Stimulated activated CD8-positive, alpha-beta memory T cell treated with anti-CD3 and anti-CD28 coated beads, Interleukin-15, amount 100 ng/mL, for 1 hour (primary cell): ENCODE data around the gene ACP3.
"Not testable (repeated sequence)": the region's sequence is repeated elsewhere in the genome, so short reads cannot be mapped to it uniquely, and the experiment has no call there.

Source experiments
- DNase-seq: peaks from one replicate; pipeline ENCODE4 v3.0.0-alpha.2; 2020; ENCODE audit warnings: low read depth

The ACP3 gene, protein sequence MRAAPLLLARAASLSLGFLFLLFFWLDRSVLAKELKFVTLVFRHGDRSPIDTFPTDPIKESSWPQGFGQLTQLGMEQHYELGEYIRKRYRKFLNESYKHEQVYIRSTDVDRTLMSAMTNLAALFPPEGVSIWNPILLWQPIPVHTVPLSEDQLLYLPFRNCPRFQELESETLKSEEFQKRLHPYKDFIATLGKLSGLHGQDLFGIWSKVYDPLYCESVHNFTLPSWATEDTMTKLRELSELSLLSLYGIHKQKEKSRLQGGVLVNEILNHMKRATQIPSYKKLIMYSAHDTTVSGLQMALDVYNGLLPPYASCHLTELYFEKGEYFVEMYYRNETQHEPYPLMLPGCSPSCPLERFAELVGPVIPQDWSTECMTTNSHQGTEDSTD

DNA sequence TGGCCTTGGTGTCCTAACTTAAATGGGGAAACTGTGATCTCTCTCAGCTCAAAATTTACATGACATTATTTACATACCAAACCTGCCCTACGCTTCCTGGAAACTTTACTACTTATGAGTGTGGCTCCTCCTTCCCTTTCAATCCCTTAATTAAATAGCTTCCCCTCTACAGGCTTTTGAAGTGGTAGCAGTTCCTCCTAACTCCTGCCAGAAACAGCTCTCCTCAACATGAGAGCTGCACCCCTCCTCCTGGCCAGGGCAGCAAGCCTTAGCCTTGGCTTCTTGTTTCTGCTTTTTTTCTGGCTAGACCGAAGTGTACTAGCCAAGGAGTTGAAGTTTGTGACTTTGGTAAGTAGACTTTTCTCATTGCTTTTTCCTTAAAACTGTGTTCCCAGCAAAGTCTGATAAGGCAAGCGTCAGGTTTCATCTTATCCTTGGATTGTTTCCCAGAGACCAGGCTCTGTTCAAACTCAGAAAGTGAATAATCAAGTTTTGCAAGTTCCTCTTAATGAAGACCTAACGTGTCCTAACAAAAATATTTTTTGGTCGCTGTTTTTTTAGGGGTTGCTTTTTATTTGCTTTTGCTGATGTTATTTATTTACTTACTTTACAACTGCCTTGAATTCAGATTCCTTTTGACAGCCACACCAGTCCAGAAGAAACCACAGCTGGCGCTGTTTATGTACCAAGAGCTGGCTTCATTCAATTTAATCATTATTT, at the start of gene ACP3:
TSS of gene ACP3 (plus strand) at position 179 of the 720 bp plus-strand sequence. CDS start at position 229, 50 bp downstream.
- DNase-seq, result no peak

DNA sequence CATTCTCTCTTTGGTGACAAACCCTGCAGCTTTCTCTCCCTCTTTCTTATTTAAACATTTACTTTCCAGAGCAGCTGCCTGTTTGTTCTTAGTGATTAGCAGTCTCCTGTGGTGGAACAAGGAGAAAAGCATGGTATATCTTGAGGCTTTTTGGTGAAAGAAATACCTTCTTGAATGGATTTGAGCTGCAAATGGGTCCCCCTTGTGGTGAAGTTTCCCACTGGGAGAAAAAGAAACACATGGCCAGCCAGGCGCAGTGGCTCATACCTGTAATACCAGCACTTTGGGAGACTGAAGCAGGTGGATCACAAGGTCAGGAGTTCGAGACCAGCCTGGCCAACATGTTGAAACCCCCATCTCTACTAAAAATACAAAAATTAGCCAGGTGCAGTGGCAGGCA, 48.3 kb upstream of the ACP3 start:
- no peak for DNase-seq

DNA sequence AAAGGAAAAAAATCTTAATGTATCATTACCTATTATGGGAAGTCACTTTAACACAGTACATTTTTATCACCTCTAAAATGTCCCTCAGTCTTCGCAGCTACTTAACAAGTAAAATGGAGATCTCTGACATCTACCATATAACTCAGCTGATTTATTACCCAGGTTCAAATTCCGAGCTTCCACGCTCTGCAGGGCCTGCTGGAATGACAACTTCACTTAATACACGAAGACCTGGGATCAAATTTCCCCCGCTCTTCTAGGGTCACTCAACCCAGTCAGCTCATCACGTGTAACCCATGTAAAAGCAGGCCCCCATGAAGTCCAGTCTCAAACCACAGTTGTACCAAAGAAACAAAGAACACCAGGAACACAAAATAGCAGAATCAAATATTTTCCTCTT, 44.2 kb upstream of the ACP3 start:
- no peak for DNase-seq

DNA sequence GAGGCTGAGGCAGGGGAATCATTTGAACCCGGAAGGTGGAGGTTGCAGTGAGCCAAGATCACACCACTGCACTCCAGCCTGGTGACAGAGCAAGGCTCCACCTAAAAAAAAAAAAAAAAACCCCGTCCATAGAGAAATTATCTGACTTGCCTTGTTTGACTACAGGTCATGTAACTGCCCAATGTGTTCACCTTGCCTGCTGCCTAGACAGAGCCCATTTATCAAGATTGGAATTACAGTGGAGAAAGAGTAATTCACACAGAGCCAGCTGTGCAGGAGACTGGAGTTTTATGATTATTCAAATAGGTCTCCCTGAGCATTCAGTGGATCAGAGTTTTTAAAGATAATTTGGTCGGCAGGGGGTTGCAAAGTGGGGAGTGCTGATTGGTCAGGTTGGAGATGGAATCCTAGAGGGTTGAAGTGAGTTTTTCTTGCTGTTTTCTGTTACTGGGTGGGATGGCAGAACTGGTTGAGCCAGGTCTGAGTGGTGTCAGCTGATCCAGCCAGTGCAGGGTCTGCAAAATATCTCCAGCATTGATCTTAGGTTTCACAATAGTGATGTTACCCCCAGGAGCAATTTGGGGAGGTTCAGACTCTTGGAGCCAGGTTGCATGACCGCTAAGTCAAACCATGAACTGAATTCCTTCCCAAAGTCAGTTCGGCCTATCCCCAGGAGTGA, 40.8 kb upstream of the ACP3 start:
- DNase-seq, result no peak

DNA sequence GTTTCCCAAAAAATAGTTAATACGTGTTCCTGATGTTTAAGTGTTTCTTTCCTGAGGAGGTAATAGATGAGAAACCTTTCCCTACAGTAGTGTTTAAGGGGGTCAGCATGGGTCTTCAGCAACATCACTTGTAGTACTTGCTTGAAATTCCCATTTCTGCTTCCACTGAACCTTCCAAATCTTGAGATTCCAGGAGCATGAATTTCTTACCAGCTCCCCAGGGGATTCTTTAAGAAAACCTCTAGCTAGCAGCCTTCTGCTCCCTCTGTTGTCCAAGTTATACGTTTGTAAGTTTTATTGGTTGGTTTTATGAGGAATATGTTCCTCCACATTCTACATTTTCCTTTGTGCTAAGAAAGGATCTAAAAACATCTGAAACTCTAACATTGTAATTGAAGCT, 38.2 kb upstream of the ACP3 start:
- no peak for DNase-seq

DNA sequence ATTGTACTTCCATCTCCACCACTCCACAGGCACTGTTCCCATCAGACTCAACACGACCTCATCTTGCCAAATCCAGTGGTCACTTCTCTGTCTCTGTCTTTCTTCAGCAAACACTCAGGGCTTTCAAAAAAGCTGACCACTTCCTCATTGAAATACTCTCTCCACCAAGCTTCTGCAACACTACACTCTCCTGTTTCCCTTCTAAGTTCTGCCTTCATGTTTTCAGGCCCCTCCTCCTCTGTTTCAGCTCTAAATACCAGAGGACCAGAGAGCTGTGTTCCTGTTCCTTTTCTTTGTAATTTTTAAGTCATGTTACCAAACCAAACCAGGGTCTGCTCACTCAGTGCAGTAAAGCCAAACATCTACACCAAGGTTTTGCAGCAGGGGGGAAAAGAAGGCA, 33.8 kb upstream of the ACP3 start:
- DNase-seq, result no peak

DNA sequence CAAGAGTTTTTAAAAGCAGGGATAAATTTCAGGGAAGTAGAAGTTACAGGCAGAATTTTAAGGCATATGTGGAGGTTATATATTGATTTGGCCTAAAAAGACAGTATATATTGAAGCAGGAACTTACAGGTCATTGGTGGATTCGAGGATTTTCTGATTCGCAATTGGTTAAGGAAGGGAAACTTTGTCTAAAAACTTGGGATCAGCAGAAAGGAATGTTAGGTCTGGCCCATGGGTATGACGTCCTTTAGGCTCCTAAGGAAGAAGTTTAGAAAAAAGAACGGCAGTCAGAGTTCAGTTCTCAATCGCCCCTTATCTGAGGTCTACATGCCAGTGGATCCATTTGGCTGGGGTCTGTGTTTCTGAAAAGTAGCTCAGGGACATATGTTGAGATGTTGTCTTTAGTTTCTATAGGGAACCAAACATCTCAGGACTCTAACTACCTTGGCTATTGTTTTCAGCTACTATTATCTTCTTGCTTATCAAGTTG, 33.2 kb upstream of the ACP3 start:
- DNase-seq, result no peak

DNA sequence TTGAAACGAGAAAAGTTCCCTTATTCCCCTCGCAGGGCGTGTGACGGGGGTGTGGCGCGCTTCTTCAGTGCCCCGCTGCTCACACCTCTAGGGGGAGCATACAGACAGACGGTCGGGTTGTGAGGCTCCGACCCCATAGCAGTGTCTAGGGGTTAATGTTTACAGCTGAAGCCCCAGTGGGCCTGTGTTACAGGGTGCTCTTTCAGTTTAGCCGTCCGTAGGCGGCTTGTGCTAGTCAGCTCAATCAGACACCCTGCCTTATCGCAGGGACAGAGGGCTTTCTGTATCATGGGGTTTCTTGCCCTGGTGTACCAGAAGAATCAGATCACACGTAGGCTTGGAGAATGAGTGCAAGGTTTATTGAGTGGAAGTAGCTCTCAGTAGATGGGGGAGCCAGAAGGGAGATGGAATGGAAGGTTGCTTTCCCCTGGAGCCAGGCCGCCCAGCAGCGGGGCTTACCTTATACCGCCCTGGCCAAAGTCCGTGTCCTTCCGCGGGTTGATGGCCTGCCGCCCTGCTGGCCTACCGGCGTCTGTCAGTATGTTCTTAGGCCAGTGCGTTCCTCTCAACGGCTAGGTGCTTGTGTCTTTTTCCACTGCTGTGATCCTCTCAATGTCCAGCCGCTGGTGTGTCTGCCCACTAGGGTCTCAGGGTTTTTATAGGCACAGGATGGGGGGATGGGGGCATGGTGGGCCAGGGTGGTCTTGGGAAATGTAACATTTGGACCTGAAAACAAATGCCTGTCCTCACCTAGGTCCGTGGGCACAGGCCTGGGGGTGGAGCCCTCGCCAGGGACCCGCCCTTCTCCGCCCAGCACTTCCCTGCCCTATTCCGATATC, 32.2 kb upstream of the ACP3 start:
- DNase-seq, result no peak

DNA sequence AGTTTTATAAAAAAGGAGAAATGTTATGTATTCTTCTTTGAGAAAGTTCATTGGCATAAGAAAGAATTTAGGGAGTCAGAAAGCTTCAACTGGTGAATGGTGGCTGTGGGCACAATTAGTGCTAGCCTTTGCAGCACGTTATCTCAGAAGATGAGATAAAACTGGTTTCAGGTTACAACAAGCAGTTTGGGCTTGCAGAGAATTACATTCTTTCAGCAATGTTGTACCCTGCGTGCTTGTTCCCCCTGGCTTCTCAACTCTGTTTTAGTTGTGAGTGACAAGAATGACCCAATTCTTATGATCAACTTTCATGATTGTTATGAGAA, 31.6 kb upstream of the ACP3 start:
- DNase-seq, result no peak

DNA sequence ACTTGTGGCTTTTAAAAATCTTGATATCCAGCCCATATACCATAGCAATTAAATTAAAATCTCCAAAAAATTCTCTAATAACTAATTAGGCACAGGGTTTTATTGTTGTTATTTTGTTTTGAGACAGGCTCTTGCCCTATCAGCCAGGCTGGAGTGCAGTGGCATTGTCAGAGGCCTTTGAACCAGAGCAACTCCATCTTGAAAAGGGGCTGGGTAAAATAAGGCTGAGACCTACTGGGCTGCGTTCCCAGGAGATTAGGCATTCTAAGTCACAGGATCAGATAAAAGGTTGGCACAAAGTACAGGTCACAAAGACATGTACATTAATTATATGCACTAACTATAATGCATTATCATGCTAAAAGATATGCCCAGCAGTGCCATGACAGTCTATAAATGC, 31.2 kb upstream of the ACP3 start:
- no peak for DNase-seq

DNA sequence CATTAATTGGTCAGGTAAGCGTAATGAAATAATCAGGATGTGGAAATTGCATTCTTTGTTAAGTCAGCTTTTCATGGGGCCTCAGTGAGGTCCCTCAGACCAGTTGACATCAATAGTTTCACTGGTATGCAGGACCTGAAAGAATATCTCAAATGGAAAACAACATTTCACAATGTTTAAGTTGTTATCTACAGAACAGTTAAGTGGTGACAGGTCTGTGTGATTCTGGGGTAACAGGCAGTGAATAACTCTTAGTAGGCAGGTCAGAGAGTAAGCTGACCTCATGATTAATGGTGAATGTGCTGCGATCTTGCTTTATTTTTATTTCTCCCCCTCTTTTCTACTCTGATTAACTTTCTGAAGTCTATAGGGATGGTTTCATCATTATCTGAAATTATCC, 28.9 kb upstream of the ACP3 start:
- DNase-seq, result no peak

DNA sequence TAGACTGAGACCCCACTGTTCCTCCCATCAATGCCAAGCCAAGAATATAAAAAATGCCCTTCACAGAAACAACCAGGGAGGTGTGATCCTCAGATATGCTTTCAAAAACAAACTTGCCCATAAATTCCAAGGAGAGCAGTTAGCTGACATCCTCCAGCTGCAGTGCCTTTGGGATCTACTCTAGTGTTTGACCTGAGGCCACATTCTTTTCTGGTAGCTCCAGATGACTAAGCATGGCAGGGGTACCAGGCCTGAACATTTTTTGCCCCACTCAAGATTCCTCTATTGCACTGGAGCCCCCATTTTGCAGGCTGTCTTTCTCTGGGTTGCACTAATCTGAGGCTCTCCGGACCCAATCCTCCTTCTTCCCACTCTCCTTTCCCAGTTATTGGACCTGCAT, 27.9 kb upstream of the ACP3 start:
- no peak for DNase-seq

DNA sequence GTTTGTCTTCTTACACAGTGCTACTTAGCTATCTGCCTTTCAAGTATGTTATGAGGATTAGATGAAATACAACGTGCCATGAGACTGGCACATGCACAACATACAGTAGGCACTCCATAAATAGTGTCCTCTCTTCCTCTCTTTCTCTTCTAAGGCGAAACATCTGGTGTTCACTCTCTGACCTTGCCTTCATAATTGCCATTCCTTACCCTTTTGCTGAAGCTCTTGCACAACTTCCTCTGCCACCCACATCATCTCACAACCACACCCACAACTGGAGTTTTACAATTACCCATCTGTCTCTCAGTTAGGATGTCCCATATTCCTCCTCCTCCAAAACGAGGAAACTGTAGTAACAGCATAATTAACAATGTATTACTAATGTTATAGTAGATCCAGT, 26.4 kb upstream of the ACP3 start:
- no peak for DNase-seq

DNA sequence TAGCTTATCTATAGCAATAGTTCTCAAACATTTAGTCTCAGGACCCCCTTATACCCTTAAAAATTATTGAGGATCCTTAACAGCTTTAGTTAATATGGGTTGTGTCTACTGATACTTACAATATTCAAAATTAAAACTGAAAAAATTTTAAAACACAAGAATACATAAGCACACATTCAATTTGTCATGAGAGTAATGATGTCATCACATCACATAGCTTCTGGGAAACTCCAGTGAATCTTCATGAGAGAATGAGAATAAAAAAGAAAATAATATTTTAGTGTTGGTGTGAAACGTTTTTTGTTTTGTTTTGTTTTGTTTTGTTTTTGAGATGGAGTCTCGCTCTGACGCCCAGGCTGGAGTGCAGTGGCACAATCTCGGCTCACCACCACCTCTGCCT, 25.2 kb upstream of the ACP3 start:
- DNase-seq, result no peak

DNA sequence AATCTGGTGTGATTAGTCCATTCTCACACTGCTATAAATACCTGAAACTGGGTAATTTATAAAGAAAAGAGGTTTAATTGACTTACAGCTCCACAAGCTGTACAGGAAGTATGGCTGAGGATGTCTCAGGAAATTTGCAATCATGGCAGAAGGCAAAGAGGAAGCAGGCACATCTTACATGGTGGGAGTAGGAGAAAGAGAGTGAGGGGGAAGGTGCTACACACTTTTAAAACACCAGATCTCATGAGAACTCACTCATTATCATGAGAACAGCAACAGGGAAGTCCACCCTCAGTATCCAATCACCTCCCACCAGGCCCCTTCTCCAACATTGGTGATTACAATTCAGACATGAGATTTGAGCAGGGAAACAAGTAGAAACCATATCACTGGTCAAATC, 24.0 kb upstream of the ACP3 start:
- DNase-seq, result no peak

DNA sequence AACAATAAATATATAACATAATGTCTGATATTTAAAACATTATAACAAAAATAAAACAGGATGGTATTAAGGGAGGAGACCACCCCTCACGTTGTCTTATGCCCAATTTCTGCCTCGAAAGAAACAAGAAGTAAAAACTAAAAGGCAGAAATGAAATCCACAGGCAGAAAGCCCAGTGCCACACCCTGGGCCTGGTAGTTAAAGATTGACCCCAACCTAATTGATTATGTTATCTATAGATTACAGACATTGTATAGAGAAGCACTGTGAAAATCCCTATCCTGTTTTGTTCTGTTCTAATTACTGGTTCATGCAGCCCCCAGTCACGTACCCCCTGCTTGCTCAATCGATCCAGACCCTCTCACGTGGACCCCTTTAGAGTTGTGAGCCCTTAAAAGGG, 22.3 kb upstream of the ACP3 start:
- no peak for DNase-seq

DNA sequence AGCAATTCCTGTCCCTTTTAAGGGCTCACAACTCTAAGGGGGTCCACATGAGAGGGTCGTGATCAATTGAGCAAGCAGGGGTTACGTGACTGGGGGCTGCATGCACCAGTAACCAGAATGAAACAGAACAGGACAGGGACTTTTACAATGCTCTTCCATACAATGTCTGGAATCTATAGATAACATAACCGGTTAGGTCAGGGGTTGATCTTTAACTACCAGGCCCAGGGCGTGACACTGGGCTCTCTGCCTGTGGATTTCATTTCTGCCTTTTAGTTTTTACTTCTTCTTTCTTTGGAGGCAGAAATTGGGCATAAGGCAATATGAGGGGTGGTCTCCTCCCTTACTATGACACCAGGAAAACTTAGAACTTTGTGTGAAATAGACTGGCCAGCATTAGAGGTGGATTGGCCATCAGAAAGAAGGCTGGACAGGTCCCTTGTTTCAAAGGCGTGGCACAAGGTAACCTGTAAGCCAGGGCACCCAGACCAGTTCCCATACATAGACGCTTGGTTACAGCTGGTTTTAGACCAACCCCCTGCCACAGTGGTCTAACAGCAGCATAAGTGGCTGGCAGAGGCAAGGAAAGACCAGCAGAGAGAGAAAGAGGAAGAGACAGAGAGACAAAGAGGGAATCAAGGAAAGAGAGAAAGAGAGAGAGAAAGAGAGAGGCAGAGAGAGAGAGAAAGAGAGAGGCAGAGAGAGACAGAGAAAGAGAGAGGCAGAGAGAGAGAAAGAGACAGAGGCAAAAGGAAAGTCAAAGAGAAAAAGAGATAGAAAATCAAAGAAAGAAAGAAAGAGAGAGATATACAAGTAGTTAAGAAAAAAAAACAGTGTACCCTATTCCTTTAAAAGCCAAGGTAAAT, 13.6 kb upstream of the ACP3 start:
- DNase-seq, result not testable (repeated sequence)

DNA sequence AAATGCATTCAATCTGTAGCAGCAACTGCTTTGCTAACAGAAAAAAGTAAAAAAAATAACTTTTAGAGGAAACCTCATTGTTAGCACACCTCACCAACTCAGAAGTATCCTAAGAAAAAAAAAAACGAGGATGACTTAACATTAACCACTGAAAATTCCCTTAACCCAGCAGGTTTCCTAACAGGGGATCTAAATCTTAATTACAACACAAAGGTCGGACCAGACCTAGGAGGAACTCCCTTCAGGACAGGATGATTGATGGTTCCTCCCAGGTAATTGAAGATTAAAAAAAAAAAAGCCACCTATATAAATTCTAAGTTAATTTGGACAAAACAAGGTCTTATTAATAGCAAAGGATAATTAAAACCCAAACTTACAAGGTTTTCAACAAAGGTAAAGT, 12.9 kb upstream of the ACP3 start:
- DNase-seq, result not testable (repeated sequence)

DNA sequence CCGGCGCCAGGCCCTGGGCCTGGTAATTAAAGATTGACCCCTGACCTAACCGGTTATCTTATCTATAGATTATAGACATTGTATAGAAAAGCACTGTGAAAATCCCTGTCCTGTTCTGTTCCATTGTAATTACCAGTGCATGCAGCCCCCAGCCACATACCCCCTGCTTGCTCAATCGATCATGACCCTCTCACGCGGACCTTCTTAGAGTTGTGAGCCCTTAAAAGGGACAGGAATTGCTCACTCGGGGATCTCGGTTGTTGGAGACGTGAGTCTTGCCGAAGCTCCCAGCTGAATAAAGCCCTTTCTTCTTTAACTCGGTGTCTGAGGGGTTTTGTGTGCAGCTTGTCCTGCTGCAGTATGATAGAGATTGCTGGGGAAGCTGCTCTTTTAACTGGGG, 7.2 kb upstream of the ACP3 start:
- not testable (repeated sequence) for DNase-seq

DNA sequence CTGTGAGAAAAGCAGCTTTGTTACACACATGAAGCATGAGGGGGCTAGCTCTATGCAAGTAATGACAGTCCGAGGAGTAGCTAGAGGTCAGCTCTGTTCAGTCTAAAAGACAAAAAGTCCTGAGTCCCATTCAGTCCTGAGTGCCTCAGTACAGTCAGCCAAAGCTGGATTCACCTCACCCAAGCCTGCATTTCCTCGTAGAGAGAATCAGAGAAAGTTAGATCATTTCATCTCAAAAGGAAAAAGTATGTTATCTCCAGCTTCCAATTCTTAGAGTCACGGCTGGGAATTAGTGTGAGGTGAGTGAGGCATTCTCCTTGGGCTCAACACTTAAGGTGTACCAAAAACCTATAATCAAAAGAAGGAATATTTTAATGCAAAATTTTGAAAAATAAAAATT, 5.9 kb upstream of the ACP3 start:
- no peak for DNase-seq

DNA sequence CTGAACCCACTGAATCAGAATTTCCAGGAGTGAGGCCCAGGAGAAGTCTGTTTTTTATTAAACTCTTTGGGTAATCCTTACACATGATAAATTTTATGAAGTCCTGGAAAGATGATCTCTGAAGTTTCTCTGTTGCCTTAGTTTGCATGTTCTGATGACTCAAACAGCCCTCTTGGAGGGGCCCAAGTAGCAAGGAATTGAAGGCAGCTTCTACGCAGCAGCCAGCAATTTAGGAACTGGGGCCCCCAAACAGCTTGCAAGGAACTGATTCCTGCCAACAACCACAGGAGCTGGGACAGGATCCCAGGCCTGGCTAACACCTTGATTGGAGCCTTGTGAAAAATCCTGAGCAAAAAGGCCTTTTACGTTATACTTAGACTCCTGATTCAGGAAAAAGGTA, 5.4 kb upstream of the ACP3 start:
- DNase-seq, result no peak
